Measurements from ENCODE around the gene NF2. TPM values are rescaled to one million over a fixed set of nuclear protein-coding genes. Genes with fewer than 3 reads are reported as not detected.

The NF2 gene
- total RNA-seq, 1 experiment from 2014 or later, result 50.9 TPM

DNA sequence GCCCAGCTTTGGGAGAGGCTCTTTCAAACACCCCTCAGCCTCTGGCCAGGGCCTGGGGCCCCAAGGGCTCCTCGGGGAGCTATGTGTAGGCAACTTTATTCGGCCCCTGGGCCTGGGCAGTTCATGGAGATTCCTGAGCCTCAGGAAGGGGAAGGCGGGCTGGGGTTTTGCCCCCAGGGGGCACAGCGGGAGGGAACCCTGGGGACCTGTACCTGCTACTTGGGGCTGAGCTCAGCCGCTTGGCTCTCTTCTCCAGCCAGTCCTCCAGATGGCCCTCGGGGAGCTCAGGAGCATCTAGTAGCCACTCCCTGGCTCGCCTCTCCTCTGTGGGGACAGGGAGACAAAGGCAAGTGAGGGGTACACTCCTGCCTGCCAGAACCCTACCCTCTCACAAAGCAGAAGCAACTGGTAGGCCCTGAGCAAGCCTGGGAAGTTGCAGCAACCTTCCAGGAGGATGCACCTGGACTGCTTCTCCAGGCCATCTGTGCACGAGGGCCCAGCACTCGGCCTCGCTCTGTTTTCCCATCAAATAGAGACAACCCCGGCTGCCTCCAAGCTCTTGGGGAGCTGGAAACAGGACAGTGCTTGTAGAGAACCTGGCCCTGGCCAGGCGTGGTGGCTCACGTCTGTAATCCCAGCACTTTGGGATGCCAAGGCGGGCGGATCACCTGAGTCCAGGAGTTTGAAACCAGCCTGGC is 134.8 kb downstream of the NF2 start:
- Mint-ChIP-seq H3K27ac (no peak overlapping the region; a peak in 1 of 7 replicates), H3K4me3 (no peak overlapping the region; a peak in 1 of 5 replicates), H3K9me3 (peaks cover 3% of the 10 kb centered on the region in 2 experiments; a peak in 3 of 5 replicates), H3K4me1 (peaks cover 13 to 22% of the 10 kb centered on the region in 2 experiments), H3K27me3 (ENCODE audit: low read depth) (no peaks in the 10 kb centered on the region), H3K36me3 (ENCODE audit: insufficient read depth in 1 of 3, low read depth in 3 of 3) (peaks cover 0 to 5% (median 5%) of the 10 kb centered on the region in 3 experiments; a peak in 3 of 7 replicates)
- Histone ChIP-seq H3K9me3 (ENCODE audit: control insufficient read depth, low read depth, low read length) (no peaks in the 10 kb centered on the region), H2BK20ac (ENCODE audit: low read depth, low read length, poor library complexity, severe bottlenecking) (no peak overlapping the region), H4K20me1 (ENCODE audit: control insufficient read depth, insufficient read depth, insufficient read length) (no peaks in the 10 kb centered on the region), H3K79me1 (ENCODE audit: insufficient read depth, low read depth, low read length, poor library complexity, severe bottlenecking) (no peaks in the 10 kb centered on the region), H3T11ph (ENCODE audit: low read length) (no peak overlapping the region), H3K23me2 (ENCODE audit: insufficient read length, low read depth, low read length, poor library complexity, severe bottlenecking) (peaks cover 4% of the 10 kb centered on the region), H4K5ac (ENCODE audit: insufficient read length, low read depth, low read length) (no peak overlapping the region), H2AK5ac (ENCODE audit: insufficient read length, low read length) (no peak overlapping the region), H3K18ac (ENCODE audit: insufficient read length, low read depth, low read length) (no peak overlapping the region), H3K4ac (ENCODE audit: low read depth, low read length) (no peak overlapping the region), H2BK5ac (ENCODE audit: insufficient read length, low read length) (no peak overlapping the region), H4K8ac (replicated peaks; ENCODE audit: insufficient read length, low read depth, low read length) (no peak overlapping the region), H2BK120ac (ENCODE audit: low read depth, low read length, poor library complexity, severe bottlenecking) (no peak overlapping the region), H2BK12ac (ENCODE audit: insufficient read length, low read depth, low read length) (no peak overlapping the region), H3K79me2 (ENCODE audit: insufficient read depth, low read length) (no peaks in the 10 kb centered on the region), H3K4me1 (ENCODE audit: insufficient read depth, low read length) (no peaks in the 10 kb centered on the region), H3K27ac (ENCODE audit: insufficient read length, low read depth, low read length) (no peak overlapping the region), H2AFZ (ENCODE audit: low read length) (no peak overlapping the region), H3K14ac (ENCODE audit: insufficient read depth, low read length) (no peak overlapping the region; the same call in 1 of the 2 replicates), H4K91ac (ENCODE audit: insufficient read length, low read depth, low read length) (no peak overlapping the region), H3K9ac (ENCODE audit: extremely low read depth, insufficient read length, low read length) (no peak overlapping the region), H2BK15ac (ENCODE audit: low read depth, low read length) (no peak overlapping the region), H3K27me3 (ENCODE audit: insufficient read depth, low read length) (no peaks in the 10 kb centered on the region), H3K23ac (ENCODE audit: insufficient read length, low read depth, low read length) (no peak overlapping the region), H3K56ac (ENCODE audit: insufficient read length, low read depth, low read length) (no peak overlapping the region), H3K4me2 (ENCODE audit: insufficient read depth, insufficient read length, low read length) (no peak overlapping the region)
- WGBS (ENCODE audit: extremely low coverage, insufficient read length, low lambda C conversion rate), result no CpG with 5 or more reads among the region's 15 CpGs
- TF ChIP-seq, protein P1, sequence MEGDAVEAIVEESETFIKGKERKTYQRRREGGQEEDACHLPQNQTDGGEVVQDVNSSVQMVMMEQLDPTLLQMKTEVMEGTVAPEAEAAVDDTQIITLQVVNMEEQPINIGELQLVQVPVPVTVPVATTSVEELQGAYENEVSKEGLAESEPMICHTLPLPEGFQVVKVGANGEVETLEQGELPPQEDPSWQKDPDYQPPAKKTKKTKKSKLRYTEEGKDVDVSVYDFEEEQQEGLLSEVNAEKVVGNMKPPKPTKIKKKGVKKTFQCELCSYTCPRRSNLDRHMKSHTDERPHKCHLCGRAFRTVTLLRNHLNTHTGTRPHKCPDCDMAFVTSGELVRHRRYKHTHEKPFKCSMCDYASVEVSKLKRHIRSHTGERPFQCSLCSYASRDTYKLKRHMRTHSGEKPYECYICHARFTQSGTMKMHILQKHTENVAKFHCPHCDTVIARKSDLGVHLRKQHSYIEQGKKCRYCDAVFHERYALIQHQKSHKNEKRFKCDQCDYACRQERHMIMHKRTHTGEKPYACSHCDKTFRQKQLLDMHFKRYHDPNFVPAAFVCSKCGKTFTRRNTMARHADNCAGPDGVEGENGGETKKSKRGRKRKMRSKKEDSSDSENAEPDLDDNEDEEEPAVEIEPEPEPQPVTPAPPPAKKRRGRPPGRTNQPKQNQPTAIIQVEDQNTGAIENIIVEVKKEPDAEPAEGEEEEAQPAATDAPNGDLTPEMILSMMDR (conservative IDR thresholded peaks at IDR 0.05), result no peak
- no peak for DNase-seq

All from H9 (cell line).